ENCODE measurements around the gene FNDC4. TPM values are rescaled to one million over a fixed set of nuclear protein-coding genes. Genes with fewer than 3 reads are reported as not detected.
"Not testable (repeated sequence)": the region's sequence is repeated elsewhere in the genome, so short reads cannot be mapped to it uniquely, and the experiment has no call there.

The FNDC4 gene
- 19.2 TPM for polyA plus RNA-seq (2013, experiment 1 of 2)
- polyA plus RNA-seq (2013, experiment 2 of 2): 17.6 TPM

- H2BK12ac ChIP-seq (ENCODE audit: low read length): peak within 1 kb of the TSS; percentile 11
- no peak within 1 kb of the TSS for H2AK5ac ChIP-seq (ENCODE audit: low read depth, low read length)
- peaks cover 0 to 46% (median 10%) of the 10 kb centered on the region in 3 experiments for H3K27me3 ChIP-seq (ENCODE audit: control insufficient read depth in 3 of 3, insufficient read depth in 3 of 3, low read depth in 1 of 3, low read length in 3 of 3)
- H4K91ac ChIP-seq (ENCODE audit: low read depth, low read length, poor library complexity): no peak within 1 kb of the TSS
- peak within 1 kb of the TSS; percentile 100 for H2AFZ ChIP-seq (ENCODE audit: low read length)
- no peak within 1 kb of the TSS for H3K4ac ChIP-seq (ENCODE audit: low read length)
- no peak within 1 kb of the TSS for H2BK5ac ChIP-seq (ENCODE audit: low read length)
- H3K23ac ChIP-seq (ENCODE audit: low read depth, low read length, poor library complexity): peak within 1 kb of the TSS; percentile 62
- WGBS, 2 donors (ENCODE audit: extremely low coverage in 2 of 2, insufficient read length in 2 of 2, insufficient replicate concordance in 1 of 2): no CpG with 5 or more reads among the region's 70 CpGs
- peak within 1 kb of the TSS; percentile 56 for H3K14ac ChIP-seq (ENCODE audit: low read length)
- no peak within 1 kb of the TSS for H3K27ac ChIP-seq (replicated peaks; ENCODE audit: low read length)
- DNase-seq (ENCODE audit: low spot score): peak; percentile 62
- H3K4me1 ChIP-seq (ENCODE audit: control insufficient read depth in 2 of 2, insufficient read depth in 1 of 2, low read depth in 1 of 2, low read length in 2 of 2): peaks cover 6 to 7% of the 10 kb centered on the region in 2 donors
- H3K9ac ChIP-seq (ENCODE audit: low read depth, low read length, poor library complexity): peak within 1 kb of the TSS; percentile 91
- H3K4me3 ChIP-seq (ENCODE audit: low read length in 2 of 2): peak within 1 kb of the TSS; percentile 65 to 93
- H3K18ac ChIP-seq (ENCODE audit: low read length): peak within 1 kb of the TSS; percentile 96
- no peak within 1 kb of the TSS for H4K8ac ChIP-seq (ENCODE audit: low read depth, low read length)
- H3K79me1 ChIP-seq (ENCODE audit: low read depth, low read length): no peaks in the 10 kb centered on the region
- H2BK120ac ChIP-seq (ENCODE audit: low read depth, low read length): no peak within 1 kb of the TSS
- no peaks in the 10 kb centered on the region for H3K9me3 ChIP-seq (replicated peaks in 1 of 2; ENCODE audit: control insufficient read depth in 2 of 2, insufficient read depth in 1 of 2, low read depth in 1 of 2, low read length in 2 of 2)
- no peaks in the 10 kb centered on the region for H3K36me3 ChIP-seq (replicated peaks in 1 of 2; ENCODE audit: control insufficient read depth in 2 of 2, insufficient read depth in 2 of 2, low read length in 2 of 2)
- peak within 1 kb of the TSS; percentile 21 for H2BK15ac ChIP-seq (ENCODE audit: low read length)
- H3K4me2 ChIP-seq (ENCODE audit: insufficient read depth, low read length, poor library complexity, severe bottlenecking): peak within 1 kb of the TSS; percentile 85
Measured at GRCh38 chr2:27494944-27495554, at the start of gene FNDC4. FNDC4 (minus strand) TSS chr2:27495200; CDS start chr2:27494679, 521 bp downstream.

GRCh38 chr2:27544143-27544821, 49.3 kb upstream of the FNDC4 start:
- Histone ChIP-seq H4K8ac (ENCODE audit: low read depth, low read length) (no peak overlapping the region), H3K23ac (ENCODE audit: low read depth, low read length, poor library complexity) (no peak overlapping the region), H2BK120ac (ENCODE audit: low read depth, low read length) (no peak overlapping the region), H2BK5ac (ENCODE audit: low read length) (no peak overlapping the region), H3K4ac (ENCODE audit: low read length) (no peak overlapping the region), H3K27me3 (ENCODE audit: control insufficient read depth in 3 of 3, insufficient read depth in 3 of 3, low read depth in 1 of 3, low read length in 3 of 3) (peaks cover 0 to 9% (median 0%) of the 10 kb centered on the region in 3 experiments), H3K4me3 (ENCODE audit: low read length in 2 of 2) (no peak overlapping the region), H4K91ac (ENCODE audit: low read depth, low read length, poor library complexity) (no peak overlapping the region), H2BK15ac (ENCODE audit: low read length) (no peak overlapping the region), H2AK5ac (ENCODE audit: low read depth, low read length) (no peak overlapping the region), H3K9ac (ENCODE audit: low read depth, low read length, poor library complexity) (no peak overlapping the region), H3K36me3 (replicated peaks in 1 of 2; ENCODE audit: control insufficient read depth in 2 of 2, insufficient read depth in 2 of 2, low read length in 2 of 2) (no peaks in the 10 kb centered on the region), H3K9me3 (replicated peaks in 1 of 2; ENCODE audit: control insufficient read depth in 2 of 2, insufficient read depth in 1 of 2, low read depth in 1 of 2, low read length in 2 of 2) (peaks cover 0 to 2% of the 10 kb centered on the region in 2 donors), H3K4me1 (ENCODE audit: control insufficient read depth in 2 of 2, insufficient read depth in 1 of 2, low read depth in 1 of 2, low read length in 2 of 2) (no peaks in the 10 kb centered on the region), H3K18ac (ENCODE audit: low read length) (no peak overlapping the region), H2BK12ac (ENCODE audit: low read length) (no peak overlapping the region), H3K14ac (ENCODE audit: low read length) (peak overlapping the region; percentile 21), H3K79me1 (ENCODE audit: low read depth, low read length) (no peaks in the 10 kb centered on the region), H2AFZ (ENCODE audit: low read length) (no peak overlapping the region), H3K4me2 (ENCODE audit: insufficient read depth, low read length, poor library complexity, severe bottlenecking) (no peak overlapping the region), H3K27ac (replicated peaks; ENCODE audit: low read length) (no peak overlapping the region)
- DNase-seq (ENCODE audit: low spot score): no peak
- WGBS, 2 donors (ENCODE audit: extremely low coverage in 2 of 2, insufficient read length in 2 of 2, insufficient replicate concordance in 1 of 2): no CpG with 5 or more reads among the region's 6 CpGs

GRCh38 chr2:27539649-27540048, 44.6 kb upstream of the FNDC4 start:
- not testable (repeated sequence) for H3K36me3 ChIP-seq (replicated peaks in 1 of 2; ENCODE audit: control insufficient read depth in 2 of 2, insufficient read depth in 2 of 2, low read length in 2 of 2); DNase-seq (ENCODE audit: low spot score); H3K18ac ChIP-seq (ENCODE audit: low read length); H2BK120ac ChIP-seq (ENCODE audit: low read depth, low read length); H3K4me3 ChIP-seq (ENCODE audit: low read length in 2 of 2); H4K91ac ChIP-seq (ENCODE audit: low read depth, low read length, poor library complexity); H3K14ac ChIP-seq (ENCODE audit: low read length); H2BK12ac ChIP-seq (ENCODE audit: low read length); H3K23ac ChIP-seq (ENCODE audit: low read depth, low read length, poor library complexity); H3K4me2 ChIP-seq (ENCODE audit: insufficient read depth, low read length, poor library complexity, severe bottlenecking); H2BK5ac ChIP-seq (ENCODE audit: low read length); H2AFZ ChIP-seq (ENCODE audit: low read length); H3K9ac ChIP-seq (ENCODE audit: low read depth, low read length, poor library complexity); H3K4ac ChIP-seq (ENCODE audit: low read length); H3K4me1 ChIP-seq (ENCODE audit: control insufficient read depth in 2 of 2, insufficient read depth in 1 of 2, low read depth in 1 of 2, low read length in 2 of 2); H2BK15ac ChIP-seq (ENCODE audit: low read length); H3K27ac ChIP-seq (replicated peaks; ENCODE audit: low read length); H2AK5ac ChIP-seq (ENCODE audit: low read depth, low read length); H3K79me1 ChIP-seq (ENCODE audit: low read depth, low read length); H4K8ac ChIP-seq (ENCODE audit: low read depth, low read length); H3K9me3 ChIP-seq (replicated peaks in 1 of 2; ENCODE audit: control insufficient read depth in 2 of 2, insufficient read depth in 1 of 2, low read depth in 1 of 2, low read length in 2 of 2)
- peaks cover 0 to 23% (median 0%) of the 10 kb centered on the region in 3 experiments for H3K27me3 ChIP-seq (ENCODE audit: control insufficient read depth in 3 of 3, insufficient read depth in 3 of 3, low read depth in 1 of 3, low read length in 3 of 3)
- no CpG with 5 or more reads among the region's 35 CpGs for WGBS, 2 donors (ENCODE audit: extremely low coverage in 2 of 2, insufficient read length in 2 of 2, insufficient replicate concordance in 1 of 2)

GRCh38 chr2:27538839-27539450, 43.9 kb upstream of the FNDC4 start:
- not testable (repeated sequence) for H3K23ac ChIP-seq (ENCODE audit: low read depth, low read length, poor library complexity); H3K36me3 ChIP-seq (replicated peaks in 1 of 2; ENCODE audit: control insufficient read depth in 2 of 2, insufficient read depth in 2 of 2, low read length in 2 of 2); H3K14ac ChIP-seq (ENCODE audit: low read length); H3K27ac ChIP-seq (replicated peaks; ENCODE audit: low read length); DNase-seq (ENCODE audit: low spot score); H2BK12ac ChIP-seq (ENCODE audit: low read length); H3K4ac ChIP-seq (ENCODE audit: low read length); H3K4me3 ChIP-seq (ENCODE audit: low read length in 2 of 2); H2BK15ac ChIP-seq (ENCODE audit: low read length); H2BK120ac ChIP-seq (ENCODE audit: low read depth, low read length); H3K79me1 ChIP-seq (ENCODE audit: low read depth, low read length); H3K18ac ChIP-seq (ENCODE audit: low read length); H3K4me1 ChIP-seq (ENCODE audit: control insufficient read depth in 2 of 2, insufficient read depth in 1 of 2, low read depth in 1 of 2, low read length in 2 of 2); H4K8ac ChIP-seq (ENCODE audit: low read depth, low read length); H3K9me3 ChIP-seq (replicated peaks in 1 of 2; ENCODE audit: control insufficient read depth in 2 of 2, insufficient read depth in 1 of 2, low read depth in 1 of 2, low read length in 2 of 2); H2AFZ ChIP-seq (ENCODE audit: low read length); H3K4me2 ChIP-seq (ENCODE audit: insufficient read depth, low read length, poor library complexity, severe bottlenecking); H2BK5ac ChIP-seq (ENCODE audit: low read length); H3K9ac ChIP-seq (ENCODE audit: low read depth, low read length, poor library complexity); H2AK5ac ChIP-seq (ENCODE audit: low read depth, low read length); H4K91ac ChIP-seq (ENCODE audit: low read depth, low read length, poor library complexity)
- peaks cover 0 to 23% (median 0%) of the 10 kb centered on the region in 3 experiments for H3K27me3 ChIP-seq (ENCODE audit: control insufficient read depth in 3 of 3, insufficient read depth in 3 of 3, low read depth in 1 of 3, low read length in 3 of 3)
- no CpG with 5 or more reads among the region's 6 CpGs for WGBS, 2 donors (ENCODE audit: extremely low coverage in 2 of 2, insufficient read length in 2 of 2, insufficient replicate concordance in 1 of 2)
